ENCODE results near the gene ZIC2. TPM values are rescaled to one million over a fixed set of nuclear protein-coding genes. Genes with fewer than 3 reads are reported as not detected.

ZIC2 gene
- total and polyA plus RNA-seq, 2 of the 8 experiments (the other 6 are each of a cell fraction or from before 2014, with no cell fraction given), result 53.2 to 372 TPM

- peaks cover 40% of the 10 kb centered on the region for H3K23me2 ChIP-seq (ENCODE audit: low read depth, low read length)
- H3K9me3 ChIP-seq (ENCODE audit: insufficient read depth in 2 of 2, low read depth in 1 of 2, low read length in 1 of 2), result no peaks in the 10 kb centered on the region
- POLR2A ChIA-PET (ENCODE audit: partially characterized antibody), result interaction anchor here (0.8 to 8.9 kb wide), 11 partner anchors 6 to 301 kb away, joined by 3 to 80 read pairs (median 19); partner anchors contain the start of genes ZIC2 and ZIC5
- no peak overlapping the region for H4K5ac ChIP-seq (ENCODE audit: insufficient read length, low read depth, low read length)
- peak overlapping the region; percentile 57; the same call in 1 of the 2 replicates for H2BK20ac ChIP-seq (ENCODE audit: low read length)
- CTCF ChIA-PET (ENCODE audit: partially characterized antibody), result interaction anchor here (0.6 to 11.7 kb wide), 25 partner anchors 7 to 417 kb away, joined by 3 to 93 read pairs (median 4); no protein-coding TSS in a partner anchor
- no peak overlapping the region for H3K9ac ChIP-seq (replicated peaks in 1 of 4; ENCODE audit: extremely low read depth in 1 of 4, low read depth in 3 of 4, low read length in 3 of 4)
- peaks cover 0 to 6% of the 10 kb centered on the region in 2 experiments; a peak in 1 of 4 replicates for H3K79me2 ChIP-seq (ENCODE audit: control insufficient read depth in 1 of 2, insufficient read depth in 2 of 2, low read length in 2 of 2)
- peak overlapping the region; percentile 98 to 100 for H3K4me2 ChIP-seq (ENCODE audit: insufficient read depth in 1 of 2, low read depth in 2 of 2, low read length in 2 of 2)
- peaks cover 9 to 39% (median 23%) of the 10 kb centered on the region in 4 experiments for H3K4me1 ChIP-seq (replicated peaks in 1 of 4; ENCODE audit: control insufficient read depth in 3 of 4, insufficient read depth in 4 of 4, low read length in 3 of 4)
- peaks cover 4 to 5% of the 10 kb centered on the region in 2 experiments for H4K20me1 ChIP-seq (replicated peaks in 1 of 2; ENCODE audit: control insufficient read depth in 1 of 2, insufficient read depth in 2 of 2, low read length in 2 of 2)
- no peak overlapping the region for H2BK5ac ChIP-seq (ENCODE audit: low read depth, low read length)
- H2AK5ac ChIP-seq (ENCODE audit: low read depth, low read length), result no peak overlapping the region
- DNase-seq (ENCODE audit: low read depth in 1 of 2, low spot score in 2 of 2), result peak in 1 of 2 experiments; percentile 74
- H2BK120ac ChIP-seq (replicated peaks; ENCODE audit: low read depth, low read length), result no peak overlapping the region
- H2BK15ac ChIP-seq (ENCODE audit: low read length), result no peak overlapping the region; the same call in 1 of the 2 replicates
- H3K23ac ChIP-seq (ENCODE audit: insufficient read length), result no peak overlapping the region
- H2BK12ac ChIP-seq (ENCODE audit: low read depth, low read length), result no peak overlapping the region
- 2% methylated on average over 49 of the region's 49 CpGs; no CpG with 5 or more reads in 1 of the 2 experiments for WGBS, 2 experiments (ENCODE audit: extremely low coverage in 1 of 2, insufficient coverage in 1 of 2, insufficient read length in 1 of 2, insufficient replicate concordance in 2 of 2, low coverage in 1 of 2, low lambda C conversion rate in 2 of 2, missing lambda C conversion rate in 1 of 2)
- H4K91ac ChIP-seq (replicated peaks; ENCODE audit: insufficient read length, low read length), result peak overlapping the region; percentile 26
- H3K79me1 ChIP-seq (ENCODE audit: low read depth, low read length), result no peaks in the 10 kb centered on the region
- no peak overlapping the region for H2AFZ ChIP-seq (ENCODE audit: low read length)
- H3K27ac ChIP-seq (ENCODE audit: low read depth, low read length), result no peak overlapping the region
- H4K8ac ChIP-seq (ENCODE audit: extremely low read depth, insufficient read depth, low read length), result no peak overlapping the region
- peaks cover 0 to 19% (median 8%) of the 10 kb centered on the region in 4 experiments; a peak in 4 of 8 replicates for H3K36me3 ChIP-seq (ENCODE audit: control insufficient read depth in 2 of 4, insufficient read depth in 4 of 4, low read length in 3 of 4)
- H3K56ac ChIP-seq (replicated peaks; ENCODE audit: insufficient read length, low read depth, low read length), result no peak overlapping the region
- H3K27me3 ChIP-seq (replicated peaks in 1 of 4; ENCODE audit: control insufficient read depth in 3 of 4, extremely low read depth in 1 of 4, insufficient read depth in 3 of 4, low read length in 3 of 4), result peaks cover 12 to 58% (median 48%) of the 10 kb centered on the region in 4 experiments; a peak in 6 of 7 replicates
- peak overlapping the region; percentile 6 for H3K18ac ChIP-seq (ENCODE audit: extremely low read depth, low read length)
- H3K14ac ChIP-seq (ENCODE audit: insufficient read length), result no peak overlapping the region
- H3K4me3 ChIP-seq (ENCODE audit: extremely low read depth in 1 of 4, insufficient read depth in 2 of 4, low read depth in 3 of 4, low read length in 4 of 4), result peak overlapping the region; percentile 36 to 69 (median 54)
- H3K4ac ChIP-seq (replicated peaks; ENCODE audit: insufficient read length, low read depth, low read length), result no peak overlapping the region
- FAIRE-seq, result no peak
- peak in 2 of 3 experiments; percentile 67 to 75; a peak in 3 of 4 replicates for TF ChIP-seq CTCF (IDR thresholded peaks at IDR 0.05; ENCODE audit: control extremely low read depth in 1 of 3, insufficient read depth in 1 of 3, low read depth in 1 of 3, low read length in 3 of 3)
- no peak for TF ChIP-seq SRF (IDR thresholded peaks at IDR 0.05; ENCODE audit: low read depth, low read length)
- TF ChIP-seq RNF2 (IDR thresholded peaks at IDR 0.05; ENCODE audit: borderline replicate concordance, low read depth, low read length, missing control alignments, poor library complexity, severe bottlenecking), result peak; percentile 46
- TF ChIP-seq EZH2 (IDR thresholded peaks at IDR 0.05; ENCODE audit: low read depth, low read length, severe bottlenecking), result peak; percentile 59
- TF ChIP-seq SUZ12 (IDR thresholded peaks at IDR 0.05; ENCODE audit: low read length), result peak; percentile 47; the same call in 1 of the 2 replicates
- TF ChIP-seq TEAD4 (IDR thresholded peaks at IDR 0.05; ENCODE audit: low read depth, low read length), result no peak
- 0 out of 2 replicates have a peak, but pooled peaks have one; percentile 51 for TF ChIP-seq RBBP5 (IDR thresholded peaks at IDR 0.05; ENCODE audit: borderline replicate concordance, low read depth, low read length)
Observed at GRCh38 chr13:99959540-99960230, 21.9 kb upstream of the ZIC2 start.
